ENCODE data around the gene MANEAL. TPM values are rescaled to one million over a fixed set of nuclear protein-coding genes. Genes with fewer than 3 reads are reported as not detected.

The MANEAL gene
- total RNA-seq, 1 donor from 2014 or later, result 0.24 TPM

- Histone ChIP-seq H3K9me3 (ENCODE audit: low read depth) (no peaks in the 10 kb centered on the region), H4K20me1 (ENCODE audit: low read depth) (peaks cover 57% of the 10 kb centered on the region), H3K9ac (no peak overlapping the region), H3K27ac (no peak overlapping the region), H3K79me2 (ENCODE audit: low read depth) (peaks cover 37% of the 10 kb centered on the region), H2AFZ (replicated peaks) (no peak overlapping the region), H3K4me1 (peaks cover 14% of the 10 kb centered on the region), H3F3A (ENCODE audit: low read depth) (peaks cover 22% of the 10 kb centered on the region), H3K4me3 (no peak overlapping the region), H3K4me2 (no peak overlapping the region), H3K27me3 (no peaks in the 10 kb centered on the region), H3K36me3 (peaks cover 3% of the 10 kb centered on the region)
- Mint-ChIP-seq H3K4me3 (peak overlapping the region; percentile 48), H3K4me1 (peaks cover 27% of the 10 kb centered on the region), H3K9me3 (no peaks in the 10 kb centered on the region), H3K36me3 (peaks cover 11% of the 10 kb centered on the region), H3K27ac (no peak overlapping the region), H3K27me3 (ENCODE audit: insufficient read depth, low read depth) (peaks cover 2% of the 10 kb centered on the region)
- TF ChIP-seq CTCF (IDR thresholded peaks at IDR 0.05), result no peak
- DNase-seq (ENCODE audit: low spot score), result no peak
These were observed 16.3 kb downstream of the MANEAL start for GRCh38 chr1:37809942-37810341.

GRCh38 chr1:37811027-37811655 lies 17.5 kb downstream of the MANEAL start:
- H3K9me3 ChIP-seq (ENCODE audit: low read depth), result no peaks in the 10 kb centered on the region
- no peak overlapping the region for H3K9ac ChIP-seq
- H3K27ac Mint-ChIP-seq, result no peak overlapping the region
- no peaks in the 10 kb centered on the region for H3K9me3 Mint-ChIP-seq
- peaks cover 8% of the 10 kb centered on the region for H3K27me3 Mint-ChIP-seq (ENCODE audit: insufficient read depth, low read depth)
- DNase-seq (ENCODE audit: low spot score), result peak; percentile 86
- peaks cover 19% of the 10 kb centered on the region for H3F3A ChIP-seq (ENCODE audit: low read depth)
- H3K79me2 ChIP-seq (ENCODE audit: low read depth), result peaks cover 34% of the 10 kb centered on the region
- no peak overlapping the region for H2AFZ ChIP-seq (replicated peaks)
- H3K27ac ChIP-seq, result no peak overlapping the region
- TF ChIP-seq EZH2 (IDR thresholded peaks at IDR 0.05), result no peak
- peak; percentile 87 for TF ChIP-seq CTCF (IDR thresholded peaks at IDR 0.05)
- peaks cover 45% of the 10 kb centered on the region for H4K20me1 ChIP-seq (ENCODE audit: low read depth)
- no peak overlapping the region for H3K4me3 ChIP-seq
- peak overlapping the region; percentile 35 for H3K4me3 Mint-ChIP-seq
- H3K4me1 ChIP-seq, result peaks cover 14% of the 10 kb centered on the region
- H3K27me3 ChIP-seq, result no peaks in the 10 kb centered on the region
- peaks cover 27% of the 10 kb centered on the region for H3K4me1 Mint-ChIP-seq
- H3K36me3 ChIP-seq, result peaks cover 3% of the 10 kb centered on the region
- no peak overlapping the region for H3K4me2 ChIP-seq
- peaks cover 12% of the 10 kb centered on the region for H3K36me3 Mint-ChIP-seq

- no peaks in the 10 kb centered on the region for H3K9me3 Mint-ChIP-seq
- peaks cover 17% of the 10 kb centered on the region for H3K36me3 Mint-ChIP-seq
- no peak for TF ChIP-seq EZH2 (IDR thresholded peaks at IDR 0.05)
- TF ChIP-seq CTCF (IDR thresholded peaks at IDR 0.05), result no peak
- no peak for TF ChIP-seq EZH2phosphoT487 (IDR thresholded peaks at IDR 0.05)
- Histone ChIP-seq H3K4me2 (no peak overlapping the region), H3K4me3 (no peak overlapping the region), H3K9ac (no peak overlapping the region), H3K4me1 (peaks cover 9% of the 10 kb centered on the region), H3K79me2 (ENCODE audit: low read depth) (peaks cover 18% of the 10 kb centered on the region), H4K20me1 (ENCODE audit: low read depth) (peaks cover 38% of the 10 kb centered on the region), H3K27ac (no peak overlapping the region), H3K36me3 (peaks cover 3% of the 10 kb centered on the region), H3K9me3 (ENCODE audit: low read depth) (no peaks in the 10 kb centered on the region), H3F3A (ENCODE audit: low read depth) (peaks cover 19% of the 10 kb centered on the region), H2AFZ (replicated peaks) (no peak overlapping the region), H3K27me3 (no peaks in the 10 kb centered on the region)
- no peak overlapping the region for H3K27ac Mint-ChIP-seq
- H3K27me3 Mint-ChIP-seq (ENCODE audit: insufficient read depth, low read depth), result peaks cover 8% of the 10 kb centered on the region
- DNase-seq (ENCODE audit: low spot score), result no peak
- no peak overlapping the region for H3K4me3 Mint-ChIP-seq
- H3K4me1 Mint-ChIP-seq, result peaks cover 21% of the 10 kb centered on the region
These were observed 20.0 kb downstream of the MANEAL start for GRCh38 chr1:37813529-37814145.
